OCI-LY1 (cell line): Measurements from ENCODE around the gene ERP44.

Experiments used
- H2AFZ ChIP-seq: fragments of 200-600 bp; sonication (generic), shearing (Covaris generic); 2 replicates; pipeline ENCODE4 v1.6.0; 2014; ENCODE audit warnings: antibody characterized with exemption, mild to moderate bottlenecking, low read length
- H3F3A ChIP-seq: fragments of 200-600 bp; sonication (generic), shearing (Covaris generic); 2 replicates; pipeline ENCODE4 v1.6.0; 2014; ENCODE audit warnings: mild to moderate bottlenecking, antibody characterized with exemption, low read length, moderate library complexity; ENCODE audit not compliant: insufficient read depth
- H3K27ac ChIP-seq: fragments of 200-600 bp; sonication (generic); 2 replicates; pipeline ENCODE4 v1.5.1; 2014; ENCODE audit warnings: low read length, mixed run types, mild to moderate bottlenecking, low read depth; ENCODE audit not compliant: poor library complexity, severe bottlenecking
- H3K27me3 ChIP-seq: fragments of 200-600 bp; sonication (generic); 2 replicates; pipeline ENCODE4 v1.6.0; 2014; ENCODE audit warnings: antibody characterized with exemption, mild to moderate bottlenecking, low read length, moderate library complexity; ENCODE audit not compliant: insufficient read depth
- H3K36me3 ChIP-seq: fragments of 200-600 bp; sonication (generic); 2 replicates; pipeline ENCODE4 v1.6.1; 2014; ENCODE audit warnings: mild to moderate bottlenecking, antibody characterized with exemption, low read length, moderate library complexity, mixed read lengths; ENCODE audit not compliant: insufficient read depth
- H3K4me1 ChIP-seq: fragments of 200-600 bp; sonication (generic); 2 replicates; pipeline ENCODE4 v1.5.1; 2014; ENCODE audit warnings: mild to moderate bottlenecking, low read length, moderate library complexity; ENCODE audit not compliant: insufficient read depth, severe bottlenecking
- H3K4me2 ChIP-seq: fragments of 200-600 bp; sonication (generic), shearing (Covaris generic); 2 replicates; pipeline ENCODE4 v1.6.1; 2014; ENCODE audit warnings: low read length
- H3K4me3 ChIP-seq: fragments of 200-600 bp; sonication (generic); 2 replicates; pipeline ENCODE4 v1.5.1; 2014; ENCODE audit warnings: low read length, low read depth, mild to moderate bottlenecking, mixed read lengths; ENCODE audit not compliant: poor library complexity, severe bottlenecking
- H3K79me2 ChIP-seq: fragments of 200-600 bp; shearing (Covaris generic); 2 replicates; pipeline ENCODE4 v1.6.1; 2016; ENCODE audit warnings: mixed run types, low read length, mixed read lengths; ENCODE audit not compliant: insufficient read depth
- H3K9ac ChIP-seq: fragments of 200-600 bp; sonication (generic), shearing (Covaris generic); 2 replicates; pipeline ENCODE4 v1.6.1; 2014; ENCODE audit warnings: mild to moderate bottlenecking, low read length, mixed read lengths
- H3K9me2 ChIP-seq: fragments of 200-600 bp; sonication (generic), shearing (Covaris generic); 2 replicates; pipeline ENCODE4 v1.6.1; 2014; ENCODE audit warnings: low read depth, mild to moderate bottlenecking, low read length, mixed read lengths
- H3K9me3 ChIP-seq: fragments of 200-600 bp; shearing (Covaris generic); 2 replicates; pipeline ENCODE4 v1.6.1; 2014; ENCODE audit warnings: low read length, mixed read lengths
- H4K20me1 ChIP-seq: fragments of 200-600 bp; sonication (generic), shearing (Covaris generic); 2 replicates; pipeline ENCODE4 v1.6.0; 2016; ENCODE audit warnings: mild to moderate bottlenecking, low read length; ENCODE audit not compliant: insufficient read depth
- EZH2 ChIP-seq: fragments of 200-600 bp; sonication (generic), shearing (Covaris generic); IDR thresholded peaks from 2 replicates; pipeline ENCODE4 v1.8.0; 2017; ENCODE audit warnings: borderline replicate concordance, mixed run types, mild to moderate bottlenecking, antibody characterized with exemption, low read length, moderate library complexity, mixed read lengths
- TF ChIP-seq, protein P1 (sequence below): fragments of 200-600 bp; sonication (generic), shearing (Covaris generic); IDR thresholded peaks from 2 replicates; pipeline ENCODE4 v1.5.1; 2017; ENCODE audit warnings: mild to moderate bottlenecking, antibody characterized with exemption, low read length, moderate library complexity, mixed read lengths

Gene ERP44

GRCh38 chr9:99970481-99970880, 128.3 kb downstream of the ERP44 start:
- no peak overlapping the region for H3K27ac ChIP-seq
- H3K9ac ChIP-seq = no peak overlapping the region
- no peaks in the 10 kb centered on the region for H3K9me3 ChIP-seq
- H3F3A ChIP-seq = no peaks in the 10 kb centered on the region
- H3K4me2 ChIP-seq = no peak overlapping the region
- H3K27me3 ChIP-seq = no peaks in the 10 kb centered on the region
- no peaks in the 10 kb centered on the region for H3K9me2 ChIP-seq
- H4K20me1 ChIP-seq = no peaks in the 10 kb centered on the region
- no peak overlapping the region for H2AFZ ChIP-seq
- no peaks in the 10 kb centered on the region for H3K79me2 ChIP-seq
- no peak overlapping the region for H3K4me3 ChIP-seq
- H3K36me3 ChIP-seq = peaks cover 13% of the 10 kb centered on the region; the same call in 1 of the 2 replicates
- H3K4me1 ChIP-seq = no peaks in the 10 kb centered on the region
- no peak for TF ChIP-seq EZH2
- TF ChIP-seq, protein P1, sequence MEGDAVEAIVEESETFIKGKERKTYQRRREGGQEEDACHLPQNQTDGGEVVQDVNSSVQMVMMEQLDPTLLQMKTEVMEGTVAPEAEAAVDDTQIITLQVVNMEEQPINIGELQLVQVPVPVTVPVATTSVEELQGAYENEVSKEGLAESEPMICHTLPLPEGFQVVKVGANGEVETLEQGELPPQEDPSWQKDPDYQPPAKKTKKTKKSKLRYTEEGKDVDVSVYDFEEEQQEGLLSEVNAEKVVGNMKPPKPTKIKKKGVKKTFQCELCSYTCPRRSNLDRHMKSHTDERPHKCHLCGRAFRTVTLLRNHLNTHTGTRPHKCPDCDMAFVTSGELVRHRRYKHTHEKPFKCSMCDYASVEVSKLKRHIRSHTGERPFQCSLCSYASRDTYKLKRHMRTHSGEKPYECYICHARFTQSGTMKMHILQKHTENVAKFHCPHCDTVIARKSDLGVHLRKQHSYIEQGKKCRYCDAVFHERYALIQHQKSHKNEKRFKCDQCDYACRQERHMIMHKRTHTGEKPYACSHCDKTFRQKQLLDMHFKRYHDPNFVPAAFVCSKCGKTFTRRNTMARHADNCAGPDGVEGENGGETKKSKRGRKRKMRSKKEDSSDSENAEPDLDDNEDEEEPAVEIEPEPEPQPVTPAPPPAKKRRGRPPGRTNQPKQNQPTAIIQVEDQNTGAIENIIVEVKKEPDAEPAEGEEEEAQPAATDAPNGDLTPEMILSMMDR = no peak

- H3K4me2 ChIP-seq = no peak overlapping the region
- TF ChIP-seq, protein P1 = no peak
- no peak for TF ChIP-seq EZH2
- no peak overlapping the region for H3K9ac ChIP-seq
- no peaks in the 10 kb centered on the region for H3K9me2 ChIP-seq
- no peaks in the 10 kb centered on the region for H3F3A ChIP-seq
- no peak overlapping the region for H3K4me3 ChIP-seq
- H3K9me3 ChIP-seq = no peaks in the 10 kb centered on the region
- no peaks in the 10 kb centered on the region for H3K79me2 ChIP-seq
- no peak overlapping the region for H3K27ac ChIP-seq
- no peaks in the 10 kb centered on the region for H3K4me1 ChIP-seq
- peaks cover 13% of the 10 kb centered on the region; the same call in 1 of the 2 replicates for H3K36me3 ChIP-seq
- H2AFZ ChIP-seq = no peak overlapping the region
- no peaks in the 10 kb centered on the region for H3K27me3 ChIP-seq
- no peaks in the 10 kb centered on the region for H4K20me1 ChIP-seq
Observed at GRCh38 chr9:99967457-99967856, 131.3 kb downstream of the ERP44 start.

- no peak overlapping the region for H2AFZ ChIP-seq
- no peak overlapping the region for H3K9ac ChIP-seq
- H3K4me2 ChIP-seq = no peak overlapping the region
- H3K4me3 ChIP-seq = no peak overlapping the region
- TF ChIP-seq, protein P1 = no peak
- TF ChIP-seq EZH2 = no peak
- H3K4me1 ChIP-seq = no peaks in the 10 kb centered on the region
- no peaks in the 10 kb centered on the region for H3F3A ChIP-seq
- H3K9me3 ChIP-seq = no peaks in the 10 kb centered on the region
- H3K36me3 ChIP-seq = peaks cover 13% of the 10 kb centered on the region; the same call in 1 of the 2 replicates
- no peaks in the 10 kb centered on the region for H4K20me1 ChIP-seq
- no peaks in the 10 kb centered on the region for H3K9me2 ChIP-seq
- no peak overlapping the region for H3K27ac ChIP-seq
- H3K79me2 ChIP-seq = no peaks in the 10 kb centered on the region
- H3K27me3 ChIP-seq = no peaks in the 10 kb centered on the region
Observed at GRCh38 chr9:99966716-99967115, 132.1 kb downstream of the ERP44 start.
